ENCODE data around the gene MRPS25. TPM values are rescaled to one million over a fixed set of nuclear protein-coding genes. Genes with fewer than 3 reads are reported as not detected.

The MRPS25 gene
- total RNA-seq, 1 donor from 2014 or later = 98.6 TPM

DNA sequence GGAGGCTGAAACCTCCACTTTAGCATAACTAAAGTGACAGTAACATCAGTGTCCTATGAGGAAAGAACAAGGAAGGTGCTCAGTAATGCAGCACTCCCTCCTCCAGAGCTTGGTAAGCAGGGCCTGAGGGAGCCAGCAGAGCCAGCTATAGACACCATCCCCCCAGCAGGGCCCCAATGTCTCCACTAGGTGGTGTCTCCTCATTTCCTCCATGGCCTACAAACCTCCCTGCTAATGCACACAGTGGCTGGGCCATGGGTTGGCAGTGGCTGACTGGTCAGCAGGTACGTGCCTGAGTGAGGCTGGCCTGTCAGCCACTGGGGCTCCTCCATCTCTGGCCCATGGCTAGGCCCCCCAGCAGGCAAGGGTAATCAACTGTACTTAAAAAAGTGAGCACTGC is 13.6 kb downstream of the MRPS25 start:
- no peak for DNase-seq
- H3K36me3 ChIP-seq = peaks cover 79% of the 10 kb centered on the region
- no peaks in the 10 kb centered on the region for H3K27me3 ChIP-seq (ENCODE audit: low read depth)
- no peak overlapping the region for H3K27ac ChIP-seq (replicated peaks)
- TF ChIP-seq CTCF (IDR thresholded peaks at IDR 0.05; ENCODE audit: borderline replicate concordance) = peak; percentile 60
- peaks cover 40% of the 10 kb centered on the region for H3K4me1 ChIP-seq
- H3K4me3 ChIP-seq = no peak overlapping the region
- no peaks in the 10 kb centered on the region for H3K9me3 ChIP-seq (replicated peaks)
- intact Hi-C loops (cut with micrococcal nuclease) = no loop called here

DNA sequence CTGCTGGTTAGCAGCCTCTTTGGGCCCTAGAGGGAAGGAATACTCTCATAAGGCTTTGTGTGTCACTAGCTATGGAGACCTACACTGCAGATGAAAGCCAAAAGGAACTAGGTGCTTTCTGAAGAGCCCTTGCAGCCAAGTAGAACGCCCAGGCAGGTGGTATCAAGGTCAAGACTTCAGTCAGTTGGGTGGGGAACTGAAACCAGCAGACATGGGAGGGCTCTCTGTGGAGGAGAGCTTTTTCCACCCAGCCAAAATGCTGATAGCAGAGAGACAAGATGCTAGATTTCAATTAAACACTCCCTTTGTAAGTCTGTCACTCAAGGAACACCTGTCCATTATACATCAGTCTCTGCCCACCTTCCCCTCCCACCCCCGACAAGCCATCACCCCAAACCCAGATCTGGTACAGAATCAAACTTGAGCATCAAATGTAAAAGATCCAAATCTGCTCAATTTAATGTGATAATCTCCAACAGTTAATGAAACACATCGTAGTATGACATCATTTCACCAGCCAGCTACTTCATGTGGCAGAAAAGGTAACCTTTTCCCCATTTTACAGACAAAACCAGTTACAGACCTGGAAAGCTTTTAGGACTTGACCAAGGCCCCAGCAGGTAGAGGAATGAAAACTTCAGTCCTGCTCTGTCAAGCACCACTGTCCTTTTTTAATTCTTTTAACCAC is 14.6 kb downstream of the MRPS25 start:
- no peak for TF ChIP-seq CTCF (IDR thresholded peaks at IDR 0.05; ENCODE audit: borderline replicate concordance)
- H3K9me3 ChIP-seq (replicated peaks) = no peaks in the 10 kb centered on the region
- peaks cover 85% of the 10 kb centered on the region for H3K36me3 ChIP-seq
- intact Hi-C loops (cut with micrococcal nuclease) = no loop called here
- no peak overlapping the region for H3K4me3 ChIP-seq
- no peaks in the 10 kb centered on the region for H3K27me3 ChIP-seq (ENCODE audit: low read depth)
- H3K4me1 ChIP-seq = peaks cover 47% of the 10 kb centered on the region
- no peak for DNase-seq
- no peak overlapping the region for H3K27ac ChIP-seq (replicated peaks)

GRCh38 chr3:15049584-15049983 is 15.5 kb downstream of the MRPS25 start:
- TF ChIP-seq CTCF (IDR thresholded peaks at IDR 0.05; ENCODE audit: borderline replicate concordance) = no peak
- Histone ChIP-seq H3K27ac (replicated peaks) (no peak overlapping the region), H3K4me1 (peaks cover 52% of the 10 kb centered on the region), H3K27me3 (ENCODE audit: low read depth) (no peaks in the 10 kb centered on the region), H3K36me3 (peaks cover 89% of the 10 kb centered on the region), H3K9me3 (replicated peaks) (no peaks in the 10 kb centered on the region), H3K4me3 (no peak overlapping the region)
- intact Hi-C loops (cut with micrococcal nuclease) = no loop called here
- DNase-seq = no peak

DNA sequence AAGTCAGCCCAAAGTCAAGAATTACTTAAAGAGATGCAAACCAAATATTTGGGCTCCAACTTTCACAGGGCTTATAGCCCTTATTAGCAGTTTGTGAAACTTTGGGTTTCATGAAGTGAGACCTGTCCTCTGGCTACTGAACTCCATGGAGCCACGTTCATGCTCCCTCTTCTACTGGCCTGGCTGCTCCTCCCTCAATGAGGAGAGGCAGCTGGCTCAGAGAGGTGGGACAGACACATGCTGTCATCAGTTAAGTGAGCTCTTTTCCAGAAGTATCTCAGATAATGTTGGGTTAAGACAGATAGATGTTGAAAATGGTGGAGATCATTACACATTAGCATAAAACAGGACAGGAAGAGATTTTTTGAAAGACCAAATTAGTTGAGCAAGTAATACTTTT is 19.4 kb downstream of the MRPS25 start:
- H3K36me3 ChIP-seq = peaks cover 100% of the 10 kb centered on the region
- H3K27me3 ChIP-seq (ENCODE audit: low read depth) = no peaks in the 10 kb centered on the region
- H3K9me3 ChIP-seq (replicated peaks) = no peaks in the 10 kb centered on the region
- intact Hi-C loops (cut with micrococcal nuclease) = no loop called here
- H3K4me1 ChIP-seq = peaks cover 56% of the 10 kb centered on the region
- H3K27ac ChIP-seq (replicated peaks) = no peak overlapping the region
- no peak overlapping the region for H3K4me3 ChIP-seq
- no peak for DNase-seq
- TF ChIP-seq CTCF (IDR thresholded peaks at IDR 0.05; ENCODE audit: borderline replicate concordance) = no peak

DNA sequence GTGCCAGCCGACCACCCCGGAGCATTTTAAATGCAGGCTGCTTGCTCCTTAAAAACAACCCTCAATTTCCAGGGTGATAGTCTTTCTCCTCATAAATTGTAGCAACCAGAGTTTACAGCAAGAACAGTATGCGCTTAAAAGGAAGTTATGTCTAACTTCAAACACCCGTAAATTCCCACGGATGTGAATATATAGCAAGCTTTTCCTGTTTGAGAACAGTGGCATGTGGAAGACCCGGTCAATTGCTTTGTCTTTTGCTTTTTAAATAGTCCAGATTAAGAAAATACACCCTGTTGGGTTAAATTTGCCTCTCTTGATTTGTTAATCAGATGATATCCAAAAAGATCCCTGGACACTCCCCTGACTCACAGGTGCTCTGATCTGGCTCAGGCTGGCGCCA is 20.8 kb downstream of the MRPS25 start:
- H3K36me3 ChIP-seq = peaks cover 100% of the 10 kb centered on the region

More for the DNA sequence above, 20.8 kb downstream of the MRPS25 start:
- no peaks in the 10 kb centered on the region for H3K27me3 ChIP-seq (ENCODE audit: low read depth)
- H3K9me3 ChIP-seq (replicated peaks) = no peaks in the 10 kb centered on the region
- no peak overlapping the region for H3K27ac ChIP-seq (replicated peaks)
- no peak for DNase-seq
- H3K4me3 ChIP-seq = no peak overlapping the region
- no peak for TF ChIP-seq CTCF (IDR thresholded peaks at IDR 0.05; ENCODE audit: borderline replicate concordance)
- peaks cover 70% of the 10 kb centered on the region for H3K4me1 ChIP-seq
- intact Hi-C loops (cut with micrococcal nuclease) = no loop called here

All from left ventricle myocardium inferior (tissue), 1 donor.